ENCODE measurements around the gene IRF9. TPM values are rescaled to one million over a fixed set of nuclear protein-coding genes. Genes with fewer than 3 reads are reported as not detected.

Gene IRF9
- total RNA-seq, 2 experiments from 2014 or later: 35.1 to 39.1 TPM

- no peaks in the 10 kb centered on the region for H3K4me1 ChIP-seq (ENCODE audit: insufficient read depth, low read length, poor library complexity, severe bottlenecking)
- intact Hi-C loops (cut with micrococcal nuclease; ENCODE audit: unreplicated experiment): no loop called here
- CTCF ChIA-PET (ENCODE audit: unreplicated experiment): no interaction called here
- H3K4me3 ChIP-seq (ENCODE audit: low read depth, low read length, poor library complexity, severe bottlenecking): no peak overlapping the region
- no peaks in the 10 kb centered on the region for H3K79me2 ChIP-seq (ENCODE audit: insufficient read depth, low read depth, low read length)
- BruUV-seq (replicated peaks): no TSS peak
- H4K20me1 ChIP-seq (ENCODE audit: insufficient read depth, low read length): no peaks in the 10 kb centered on the region
- H3K9me2 ChIP-seq (ENCODE audit: insufficient read depth, low read length): no peaks in the 10 kb centered on the region
- POLR2A ChIA-PET: interaction anchor here (0.5 to 0.6 kb wide), 3 partner anchors 19 to 961 kb away, joined by 3 read pairs; partner anchors contain the start of genes IRF9 and RNF31
- no peak for TF ChIP-seq EZH2phosphoT487 (IDR thresholded peaks at IDR 0.05; ENCODE audit: borderline replicate concordance, low read depth, low read length)
- TF ChIP-seq, protein P1, sequence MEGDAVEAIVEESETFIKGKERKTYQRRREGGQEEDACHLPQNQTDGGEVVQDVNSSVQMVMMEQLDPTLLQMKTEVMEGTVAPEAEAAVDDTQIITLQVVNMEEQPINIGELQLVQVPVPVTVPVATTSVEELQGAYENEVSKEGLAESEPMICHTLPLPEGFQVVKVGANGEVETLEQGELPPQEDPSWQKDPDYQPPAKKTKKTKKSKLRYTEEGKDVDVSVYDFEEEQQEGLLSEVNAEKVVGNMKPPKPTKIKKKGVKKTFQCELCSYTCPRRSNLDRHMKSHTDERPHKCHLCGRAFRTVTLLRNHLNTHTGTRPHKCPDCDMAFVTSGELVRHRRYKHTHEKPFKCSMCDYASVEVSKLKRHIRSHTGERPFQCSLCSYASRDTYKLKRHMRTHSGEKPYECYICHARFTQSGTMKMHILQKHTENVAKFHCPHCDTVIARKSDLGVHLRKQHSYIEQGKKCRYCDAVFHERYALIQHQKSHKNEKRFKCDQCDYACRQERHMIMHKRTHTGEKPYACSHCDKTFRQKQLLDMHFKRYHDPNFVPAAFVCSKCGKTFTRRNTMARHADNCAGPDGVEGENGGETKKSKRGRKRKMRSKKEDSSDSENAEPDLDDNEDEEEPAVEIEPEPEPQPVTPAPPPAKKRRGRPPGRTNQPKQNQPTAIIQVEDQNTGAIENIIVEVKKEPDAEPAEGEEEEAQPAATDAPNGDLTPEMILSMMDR (conservative IDR thresholded peaks at IDR 0.05; ENCODE audit: low read length): no peak
- no peak overlapping the region for H3K4me2 ChIP-seq (ENCODE audit: low read length)
- no peaks in the 10 kb centered on the region for H3K9me3 ChIP-seq (ENCODE audit: low read length)
- peaks cover 65% of the 10 kb centered on the region for H3K36me3 ChIP-seq (ENCODE audit: insufficient read depth, low read length)
- H2AFZ ChIP-seq (ENCODE audit: low read length): no peak overlapping the region
- H3K27ac ChIP-seq (ENCODE audit: low read depth, low read length, poor library complexity, severe bottlenecking): no peak overlapping the region
- DNase-seq (ENCODE audit: low spot score): no peak
These were observed 19.1 kb downstream of the IRF9 start for GRCh38 chr14:24179961-24180796.

DNA sequence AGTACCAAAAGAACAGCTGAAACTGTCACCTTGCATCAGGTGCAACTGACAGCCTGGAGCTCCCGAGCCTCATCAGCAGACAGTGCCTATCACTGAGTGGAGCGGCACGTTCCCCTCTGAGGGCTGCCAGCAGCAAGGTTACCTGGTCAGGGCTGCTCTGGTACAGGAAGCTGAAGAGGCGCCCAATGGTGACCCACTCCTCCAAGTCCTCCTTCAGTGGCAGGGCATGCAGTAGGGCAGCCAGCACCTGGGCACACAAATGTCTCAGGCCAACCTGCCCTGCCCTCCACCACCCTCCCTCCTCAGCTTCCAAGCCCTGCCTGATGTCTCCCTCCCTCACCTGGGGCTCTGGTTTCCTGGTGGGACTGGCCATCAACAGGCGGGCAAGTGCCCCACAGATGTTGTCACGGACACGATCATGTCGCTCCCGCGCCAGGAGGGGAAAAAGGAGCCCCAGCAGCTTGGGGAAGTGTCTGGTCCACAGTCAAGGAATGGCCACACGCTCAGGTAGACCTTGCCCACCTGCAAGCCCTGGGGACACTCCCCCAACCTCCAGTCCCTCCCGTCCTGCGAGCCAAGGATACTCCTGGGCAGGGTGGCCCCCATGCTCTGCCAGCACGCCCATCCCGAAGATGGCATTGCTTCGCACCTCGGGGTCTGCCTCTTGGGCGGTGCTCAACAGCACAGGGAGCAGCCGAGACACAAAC is 20.5 kb downstream of the IRF9 start:
- Histone ChIP-seq H3K4me2 (ENCODE audit: low read length) (no peak overlapping the region), H2AFZ (ENCODE audit: low read length) (no peak overlapping the region), H3K27ac (ENCODE audit: low read depth, low read length, poor library complexity, severe bottlenecking) (no peak overlapping the region), H3K79me2 (ENCODE audit: insufficient read depth, low read depth, low read length) (no peaks in the 10 kb centered on the region), H3K4me3 (ENCODE audit: low read depth, low read length, poor library complexity, severe bottlenecking) (no peak overlapping the region), H3K4me1 (ENCODE audit: insufficient read depth, low read length, poor library complexity, severe bottlenecking) (no peaks in the 10 kb centered on the region), H3K36me3 (ENCODE audit: insufficient read depth, low read length) (peaks cover 78% of the 10 kb centered on the region), H3K9me3 (ENCODE audit: low read length) (no peaks in the 10 kb centered on the region), H4K20me1 (ENCODE audit: insufficient read depth, low read length) (no peaks in the 10 kb centered on the region), H3K9me2 (ENCODE audit: insufficient read depth, low read length) (no peaks in the 10 kb centered on the region)
- BruUV-seq (replicated peaks): no TSS peak
- intact Hi-C loops (cut with micrococcal nuclease; ENCODE audit: unreplicated experiment): no loop called here
- no peak for TF ChIP-seq EZH2phosphoT487 (IDR thresholded peaks at IDR 0.05; ENCODE audit: borderline replicate concordance, low read depth, low read length)
- TF ChIP-seq, protein P1 (conservative IDR thresholded peaks at IDR 0.05; ENCODE audit: low read length): no peak
- ChIA-PET CTCF (ENCODE audit: unreplicated experiment) (no interaction called here), POLR2A (interaction anchor here (0.6 kb wide), 2 partner anchors 25 to 61 kb away, joined by 3 to 4 read pairs; no protein-coding TSS in a partner anchor)
- DNase-seq (ENCODE audit: low spot score): no peak

All from OCI-LY7 (cell line).